ENCODE data around the gene DDR1. TPM values are rescaled to one million over a fixed set of nuclear protein-coding genes. Genes with fewer than 3 reads are reported as not detected.

Gene DDR1
- polyA plus RNA-seq, 1 donor from 2014 or later = 196 TPM

DNA sequence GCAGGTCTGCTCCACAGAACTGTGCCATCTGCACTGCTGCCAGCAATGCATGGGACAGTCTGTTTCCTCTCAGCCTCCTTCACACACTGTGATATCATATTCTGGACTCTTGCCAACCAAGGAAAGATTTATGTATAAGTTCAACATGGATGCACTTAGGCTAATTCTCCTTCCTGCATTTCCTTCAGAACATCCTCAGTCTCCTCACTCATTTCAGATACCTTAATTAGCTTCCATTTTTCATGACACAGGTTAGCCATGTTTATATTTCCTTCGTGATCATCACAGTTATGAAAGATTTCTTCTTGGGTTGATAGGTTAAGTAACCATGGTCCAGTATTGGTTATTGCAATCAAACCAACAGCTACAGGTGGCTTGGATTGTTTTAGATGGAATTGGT lies 46.4 kb upstream of the DDR1 start:
- Histone ChIP-seq H3K4me2 (ENCODE audit: low read length) (no peak overlapping the region), H3K9me2 (ENCODE audit: insufficient read depth, low read length) (no peaks in the 10 kb centered on the region), H3K79me2 (replicated peaks; ENCODE audit: insufficient read depth, low read length) (no peaks in the 10 kb centered on the region), H3K4me3 (ENCODE audit: low read length) (no peak overlapping the region), H2AFZ (ENCODE audit: low read depth, low read length) (no peak overlapping the region), H4K20me1 (ENCODE audit: insufficient read depth) (no peaks in the 10 kb centered on the region), H3K9me3 (ENCODE audit: low read length) (no peaks in the 10 kb centered on the region), H3F3A (ENCODE audit: insufficient read depth, low read length, poor library complexity, severe bottlenecking) (no peaks in the 10 kb centered on the region), H3K9ac (ENCODE audit: low read length) (no peak overlapping the region), H3K36me3 (ENCODE audit: insufficient read depth, low read length) (no peaks in the 10 kb centered on the region), H3K27me3 (ENCODE audit: insufficient read depth, low read depth, low read length) (no peaks in the 10 kb centered on the region), H3K27ac (ENCODE audit: low read length) (no peak overlapping the region)
- TF ChIP-seq, protein P1, sequence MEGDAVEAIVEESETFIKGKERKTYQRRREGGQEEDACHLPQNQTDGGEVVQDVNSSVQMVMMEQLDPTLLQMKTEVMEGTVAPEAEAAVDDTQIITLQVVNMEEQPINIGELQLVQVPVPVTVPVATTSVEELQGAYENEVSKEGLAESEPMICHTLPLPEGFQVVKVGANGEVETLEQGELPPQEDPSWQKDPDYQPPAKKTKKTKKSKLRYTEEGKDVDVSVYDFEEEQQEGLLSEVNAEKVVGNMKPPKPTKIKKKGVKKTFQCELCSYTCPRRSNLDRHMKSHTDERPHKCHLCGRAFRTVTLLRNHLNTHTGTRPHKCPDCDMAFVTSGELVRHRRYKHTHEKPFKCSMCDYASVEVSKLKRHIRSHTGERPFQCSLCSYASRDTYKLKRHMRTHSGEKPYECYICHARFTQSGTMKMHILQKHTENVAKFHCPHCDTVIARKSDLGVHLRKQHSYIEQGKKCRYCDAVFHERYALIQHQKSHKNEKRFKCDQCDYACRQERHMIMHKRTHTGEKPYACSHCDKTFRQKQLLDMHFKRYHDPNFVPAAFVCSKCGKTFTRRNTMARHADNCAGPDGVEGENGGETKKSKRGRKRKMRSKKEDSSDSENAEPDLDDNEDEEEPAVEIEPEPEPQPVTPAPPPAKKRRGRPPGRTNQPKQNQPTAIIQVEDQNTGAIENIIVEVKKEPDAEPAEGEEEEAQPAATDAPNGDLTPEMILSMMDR (IDR thresholded peaks at IDR 0.05; ENCODE audit: poor library complexity, severe bottlenecking) = no peak
- no peak for TF ChIP-seq EP300 (conservative IDR thresholded peaks at IDR 0.05; ENCODE audit: poor library complexity, severe bottlenecking)
- no peak for TF ChIP-seq EZH2 (IDR thresholded peaks at IDR 0.05; ENCODE audit: borderline replicate concordance, insufficient read depth, low read length, poor library complexity, severe bottlenecking)
- no peak for TF ChIP-seq MXI1 (conservative IDR thresholded peaks at IDR 0.05; ENCODE audit: poor library complexity, severe bottlenecking)
- no peak for TF ChIP-seq TAF1 (IDR thresholded peaks at IDR 0.05; ENCODE audit: low read depth)
- TF ChIP-seq, protein P2, sequence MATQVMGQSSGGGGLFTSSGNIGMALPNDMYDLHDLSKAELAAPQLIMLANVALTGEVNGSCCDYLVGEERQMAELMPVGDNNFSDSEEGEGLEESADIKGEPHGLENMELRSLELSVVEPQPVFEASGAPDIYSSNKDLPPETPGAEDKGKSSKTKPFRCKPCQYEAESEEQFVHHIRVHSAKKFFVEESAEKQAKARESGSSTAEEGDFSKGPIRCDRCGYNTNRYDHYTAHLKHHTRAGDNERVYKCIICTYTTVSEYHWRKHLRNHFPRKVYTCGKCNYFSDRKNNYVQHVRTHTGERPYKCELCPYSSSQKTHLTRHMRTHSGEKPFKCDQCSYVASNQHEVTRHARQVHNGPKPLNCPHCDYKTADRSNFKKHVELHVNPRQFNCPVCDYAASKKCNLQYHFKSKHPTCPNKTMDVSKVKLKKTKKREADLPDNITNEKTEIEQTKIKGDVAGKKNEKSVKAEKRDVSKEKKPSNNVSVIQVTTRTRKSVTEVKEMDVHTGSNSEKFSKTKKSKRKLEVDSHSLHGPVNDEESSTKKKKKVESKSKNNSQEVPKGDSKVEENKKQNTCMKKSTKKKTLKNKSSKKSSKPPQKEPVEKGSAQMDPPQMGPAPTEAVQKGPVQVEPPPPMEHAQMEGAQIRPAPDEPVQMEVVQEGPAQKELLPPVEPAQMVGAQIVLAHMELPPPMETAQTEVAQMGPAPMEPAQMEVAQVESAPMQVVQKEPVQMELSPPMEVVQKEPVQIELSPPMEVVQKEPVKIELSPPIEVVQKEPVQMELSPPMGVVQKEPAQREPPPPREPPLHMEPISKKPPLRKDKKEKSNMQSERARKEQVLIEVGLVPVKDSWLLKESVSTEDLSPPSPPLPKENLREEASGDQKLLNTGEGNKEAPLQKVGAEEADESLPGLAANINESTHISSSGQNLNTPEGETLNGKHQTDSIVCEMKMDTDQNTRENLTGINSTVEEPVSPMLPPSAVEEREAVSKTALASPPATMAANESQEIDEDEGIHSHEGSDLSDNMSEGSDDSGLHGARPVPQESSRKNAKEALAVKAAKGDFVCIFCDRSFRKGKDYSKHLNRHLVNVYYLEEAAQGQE (IDR thresholded peaks at IDR 0.05; ENCODE audit: borderline replicate concordance) = no peak
- TF ChIP-seq RAD21 (conservative IDR thresholded peaks at IDR 0.05) = no peak
- TF ChIP-seq POLR2AphosphoS5 (IDR thresholded peaks at IDR 0.05) = no peak
- no peak for TF ChIP-seq SMC3 (conservative IDR thresholded peaks at IDR 0.05; ENCODE audit: poor library complexity)

- no peaks in the 10 kb centered on the region for H3K9me3 ChIP-seq (ENCODE audit: low read length)
- no peak for TF ChIP-seq RAD21 (conservative IDR thresholded peaks at IDR 0.05)
- TF ChIP-seq TAF1 (IDR thresholded peaks at IDR 0.05; ENCODE audit: low read depth) = no peak
- no peak for TF ChIP-seq POLR2AphosphoS5 (IDR thresholded peaks at IDR 0.05)
- no peak for TF ChIP-seq EP300 (conservative IDR thresholded peaks at IDR 0.05; ENCODE audit: poor library complexity, severe bottlenecking)
- TF ChIP-seq EZH2 (IDR thresholded peaks at IDR 0.05; ENCODE audit: borderline replicate concordance, insufficient read depth, low read length, poor library complexity, severe bottlenecking) = no peak
- TF ChIP-seq SMC3 (conservative IDR thresholded peaks at IDR 0.05; ENCODE audit: poor library complexity) = no peak
- TF ChIP-seq MXI1 (conservative IDR thresholded peaks at IDR 0.05; ENCODE audit: poor library complexity, severe bottlenecking) = no peak
- TF ChIP-seq, protein P1 (IDR thresholded peaks at IDR 0.05; ENCODE audit: poor library complexity, severe bottlenecking) = no peak
- TF ChIP-seq, protein P2 (IDR thresholded peaks at IDR 0.05; ENCODE audit: borderline replicate concordance) = no peak
- no peaks in the 10 kb centered on the region for H3F3A ChIP-seq (ENCODE audit: insufficient read depth, low read length, poor library complexity, severe bottlenecking)
- no peaks in the 10 kb centered on the region for H3K27me3 ChIP-seq (ENCODE audit: insufficient read depth, low read depth, low read length)
- no peak overlapping the region for H2AFZ ChIP-seq (ENCODE audit: low read depth, low read length)
- no peaks in the 10 kb centered on the region for H3K9me2 ChIP-seq (ENCODE audit: insufficient read depth, low read length)
- H3K36me3 ChIP-seq (ENCODE audit: insufficient read depth, low read length) = no peaks in the 10 kb centered on the region
- H4K20me1 ChIP-seq (ENCODE audit: insufficient read depth) = no peaks in the 10 kb centered on the region
- no peak overlapping the region for H3K27ac ChIP-seq (ENCODE audit: low read length)
- H3K9ac ChIP-seq (ENCODE audit: low read length) = no peak overlapping the region
- H3K4me3 ChIP-seq (ENCODE audit: low read length) = no peak overlapping the region
- no peaks in the 10 kb centered on the region for H3K79me2 ChIP-seq (replicated peaks; ENCODE audit: insufficient read depth, low read length)
- no peak overlapping the region for H3K4me2 ChIP-seq (ENCODE audit: low read length)
Observed at GRCh38 chr6:30839671-30840070, 44.6 kb upstream of the DDR1 start.
